Fibroblast of skin of left biceps (primary cell): Measurements from ENCODE around the gene LGALS4.
A peak's percentile ranks its signal among the peaks of the same experiment; 100 is the strongest.
"Not testable (repeated sequence)": the region's sequence is repeated elsewhere in the genome, so short reads cannot be mapped to it uniquely, and the experiment has no call there.

ENCODE experiments used
- DNase-seq, 2 experiments: peaks; one replicate each; pipeline ENCODE4 v3.0.0-alpha.2; 2013; ENCODE audit warnings: low read depth in 2 of 2

The LGALS4 gene

GRCh38 chr19:38795549-38795948 is 17.2 kb downstream of the LGALS4 start:
- DNase-seq = no peak

- no peak for DNase-seq
These were observed 19.1 kb downstream of the LGALS4 start for GRCh38 chr19:38793671-38794070.

- DNase-seq = peak in 1 of 2 experiments; percentile 17
These were observed 19.6 kb downstream of the LGALS4 start for GRCh38 chr19:38793177-38793576.

GRCh38 chr19:38792250-38793111 is 20.3 kb downstream of the LGALS4 start:
- no peak for DNase-seq

- not testable (repeated sequence) for DNase-seq
These were observed 21.2 kb downstream of the LGALS4 start for GRCh38 chr19:38791451-38792064.

- DNase-seq = not testable (repeated sequence)
These were observed 22.0 kb downstream of the LGALS4 start for GRCh38 chr19:38790507-38791403.

- no peak for DNase-seq
These were observed 24.1 kb downstream of the LGALS4 start, which contains the start of gene LGALS7B for GRCh38 chr19:38788478-38789243. Gene LGALS7B, plus strand, starts transcription at chr19:38789200. Its CDS starts 27 bp downstream, at chr19:38789227.

GRCh38 chr19:38786572-38787265 is 26.0 kb downstream of the LGALS4 start:
- DNase-seq = no peak

GRCh38 chr19:38786061-38786460 is 26.7 kb downstream of the LGALS4 start:
- DNase-seq = not testable (repeated sequence)

- DNase-seq = no peak
These were observed 27.5 kb downstream of the LGALS4 start for GRCh38 chr19:38785187-38785699.

- no peak for DNase-seq
These were observed 28.5 kb downstream of the LGALS4 start for GRCh38 chr19:38784224-38784623.

- DNase-seq = not testable (repeated sequence)
These were observed 30.5 kb downstream of the LGALS4 start for GRCh38 chr19:38782212-38782611.

- no peak for DNase-seq
These were observed 31.7 kb downstream of the LGALS4 start for GRCh38 chr19:38781058-38781457.

- no peak for DNase-seq
These were observed 32.3 kb downstream of the LGALS4 start for GRCh38 chr19:38780443-38780842.

- DNase-seq = no peak
These were observed 34.0 kb downstream of the LGALS4 start for GRCh38 chr19:38778733-38779132.

GRCh38 chr19:38774181-38774950 is 38.4 kb downstream of the LGALS4 start:
- no peak for DNase-seq

- DNase-seq = no peak
These were observed 39.1 kb downstream of the LGALS4 start, which contains the start of gene LGALS7 for GRCh38 chr19:38773469-38774177. Gene LGALS7, minus strand, starts transcription at chr19:38773517. Its CDS starts 25 bp downstream, at chr19:38773492.

GRCh38 chr19:38771569-38771968 is 41.2 kb downstream of the LGALS4 start:
- not testable (repeated sequence) for DNase-seq

- DNase-seq = not testable (repeated sequence)
These were observed 41.8 kb downstream of the LGALS4 start for GRCh38 chr19:38770949-38771275.
